ENCODE measurements around the gene CHTOP.

Gene CHTOP

DNA sequence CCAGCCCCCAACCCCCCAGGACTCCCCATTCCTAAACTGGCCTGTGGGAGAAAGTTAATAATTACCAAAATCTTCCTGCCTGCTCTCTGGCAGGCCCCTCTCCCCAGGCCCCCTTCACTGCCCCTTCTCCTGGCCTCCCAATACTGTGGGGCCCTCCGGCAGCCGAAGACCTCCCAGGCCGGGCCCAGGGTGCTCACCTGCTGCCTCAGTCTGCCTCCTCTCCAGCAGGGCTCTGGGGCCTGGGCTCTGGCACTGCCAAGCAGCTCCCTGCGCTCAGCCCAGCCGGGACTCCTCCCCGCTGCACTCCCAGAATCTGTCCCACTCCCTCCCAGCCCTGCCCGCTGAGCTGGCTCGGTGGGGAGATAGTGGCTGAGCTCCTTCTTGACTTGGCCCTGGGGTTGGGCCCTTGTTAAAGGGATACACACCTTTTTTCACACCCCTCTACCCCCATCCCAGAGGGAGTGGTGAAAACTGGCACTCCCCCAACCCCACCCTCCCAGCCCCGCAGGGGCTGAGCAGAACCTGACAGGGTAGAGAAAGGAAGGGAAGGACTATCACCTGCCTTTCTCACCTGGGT, 21.0 kb upstream of the CHTOP start, which contains the start of gene S100A16:
Gene S100A16, minus strand, starts transcription at position 383 of the 577 bp plus-strand sequence. CDS start 4,986 bp downstream, outside the sequence.
- DNase-seq (ENCODE audit: low read depth in 4 of 4, low spot score in 1 of 4): no peak

DNA sequence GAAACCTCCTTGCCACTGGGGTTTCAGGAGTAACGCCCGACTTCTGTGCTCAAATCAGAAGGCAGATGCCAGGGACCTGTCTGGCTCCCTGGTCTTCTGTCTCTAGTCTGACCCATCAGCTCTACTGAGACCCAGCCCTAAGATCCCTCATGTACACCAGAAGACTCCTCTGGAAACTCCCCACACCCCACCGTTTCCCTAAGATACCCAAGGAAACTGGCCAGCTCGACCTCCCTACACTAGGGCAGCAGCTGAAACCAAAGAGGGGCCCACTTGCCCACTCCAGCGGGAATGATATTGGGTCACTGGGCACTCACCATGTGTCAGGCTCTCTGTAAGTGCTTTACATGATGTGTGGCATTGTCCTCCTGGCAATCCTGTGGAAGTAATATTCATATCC, 20.5 kb upstream of the CHTOP start:
- no peak for DNase-seq (ENCODE audit: low read depth in 4 of 4, low spot score in 1 of 4)

DNA sequence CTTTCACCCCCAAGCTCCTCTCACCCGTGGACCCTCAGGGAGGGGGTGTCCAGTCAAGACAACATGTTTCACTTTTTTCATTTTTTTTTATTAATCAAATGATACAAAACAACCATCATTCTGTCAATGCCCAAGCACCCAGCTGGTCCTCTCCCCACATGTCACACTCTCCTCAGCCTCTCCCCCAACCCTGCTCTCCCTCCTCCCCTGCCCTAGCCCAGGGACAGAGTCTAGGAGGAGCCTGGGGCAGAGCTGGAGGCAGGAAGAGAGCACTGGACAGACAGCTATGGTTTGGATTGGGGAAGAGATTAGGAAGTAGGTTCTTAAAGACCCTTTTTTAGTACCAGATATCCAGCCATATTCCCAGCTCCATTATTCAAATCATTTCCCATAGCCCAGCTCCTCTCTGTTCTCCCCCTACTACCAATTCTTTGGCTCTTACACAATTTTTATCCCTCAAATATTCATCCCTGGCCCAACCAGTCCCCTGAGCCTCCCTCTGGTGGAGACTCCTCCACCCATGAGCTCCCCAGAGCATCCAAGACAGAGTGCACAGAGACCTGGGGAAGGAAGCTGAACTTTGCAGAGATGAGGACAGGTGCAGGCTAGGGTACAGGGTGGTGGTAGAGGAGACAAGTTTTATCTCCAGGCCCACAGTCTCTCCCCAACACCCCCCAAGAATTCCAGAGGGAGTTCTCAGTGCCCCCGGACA, 19.5 kb upstream of the CHTOP start:
- DNase-seq (ENCODE audit: low read depth in 4 of 4, low spot score in 1 of 4): no peak

DNA sequence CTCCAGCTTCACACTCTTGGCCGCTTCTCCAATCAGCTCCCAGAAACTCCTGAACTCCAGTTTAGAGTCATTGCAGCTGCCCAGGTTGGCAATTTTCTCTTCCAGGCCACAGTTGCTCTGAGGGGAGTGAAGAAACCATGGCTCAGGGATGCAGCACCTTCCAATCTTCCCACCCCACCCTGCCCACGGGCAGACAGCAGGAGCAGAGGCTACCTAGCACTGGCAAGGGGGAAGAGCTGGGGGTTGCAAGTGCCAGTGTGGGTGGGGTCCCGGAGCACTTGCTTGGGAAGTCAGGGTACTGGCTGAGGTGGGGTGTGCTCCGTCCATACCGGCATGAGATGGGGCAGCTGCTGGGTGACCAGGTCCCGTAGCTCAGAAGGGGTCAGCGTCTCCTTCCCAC, 19.0 kb upstream of the CHTOP start:
- DNase-seq (ENCODE audit: low read depth in 4 of 4, low spot score in 1 of 4): no peak

DNA sequence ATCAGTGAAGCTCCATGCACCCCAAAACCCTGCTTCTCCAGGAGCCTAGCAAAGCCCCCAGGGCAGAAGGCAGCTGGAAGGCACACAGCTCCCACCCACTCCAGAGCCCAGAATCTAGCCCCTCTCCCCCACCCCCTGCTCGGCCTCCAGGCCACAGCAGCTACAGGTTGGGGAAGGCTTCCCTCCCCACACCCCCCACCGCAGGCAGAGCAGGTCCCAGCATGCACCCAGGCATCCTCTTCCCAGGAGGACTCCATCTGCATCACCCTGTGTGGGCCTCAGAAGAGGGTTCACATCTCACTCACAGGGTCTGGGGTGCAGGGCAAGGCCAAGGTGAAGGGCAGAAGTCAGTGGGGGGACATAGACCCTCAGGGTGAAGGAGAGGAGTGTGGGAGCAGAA, 18.5 kb upstream of the CHTOP start:
- no peak for DNase-seq (ENCODE audit: low read depth in 4 of 4, low spot score in 1 of 4)

DNA sequence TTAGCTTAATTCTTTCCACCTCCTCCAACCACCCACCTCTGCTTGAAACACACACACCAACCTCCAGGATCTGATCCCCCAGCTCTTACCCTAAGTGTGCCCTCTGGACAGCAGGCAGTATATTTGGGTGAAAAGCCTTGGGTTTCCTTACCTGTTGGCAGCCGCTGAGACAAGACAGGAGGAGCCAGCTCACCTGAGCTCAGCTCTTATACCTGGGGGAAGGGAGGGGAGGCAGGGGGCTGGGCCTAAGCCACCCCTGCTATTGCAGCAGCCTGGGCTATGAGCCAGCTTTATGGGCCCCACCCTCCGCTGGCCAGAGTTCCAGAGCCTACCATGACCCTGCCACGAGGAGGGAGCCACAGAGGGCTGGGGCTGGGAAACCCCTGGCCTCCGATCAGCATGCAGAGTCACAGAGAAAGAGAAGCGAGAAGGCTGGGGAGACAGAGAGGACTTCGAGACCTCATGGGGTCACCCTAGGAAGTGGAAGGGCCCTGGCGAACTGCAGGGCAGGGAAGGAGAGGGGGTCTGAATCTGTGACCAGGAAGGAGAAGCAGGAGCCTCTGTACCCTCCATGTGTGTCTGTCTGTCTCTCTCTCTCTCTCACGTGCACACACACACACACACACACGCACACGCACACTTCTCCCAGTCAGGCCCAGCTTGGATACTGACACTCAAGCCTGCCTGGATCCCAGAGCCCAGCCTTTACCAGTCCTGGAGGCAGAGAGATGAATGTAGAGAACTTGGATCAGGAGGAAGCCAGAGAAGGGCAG, 17.5 kb upstream of the CHTOP start, which contains the start of gene S100A14:
Gene S100A14, minus strand, starts transcription at position 182 of the 773 bp plus-strand sequence. CDS start 467 bp downstream, outside the sequence.
- no peak for DNase-seq (ENCODE audit: low read depth in 4 of 4, low spot score in 1 of 4)

DNA sequence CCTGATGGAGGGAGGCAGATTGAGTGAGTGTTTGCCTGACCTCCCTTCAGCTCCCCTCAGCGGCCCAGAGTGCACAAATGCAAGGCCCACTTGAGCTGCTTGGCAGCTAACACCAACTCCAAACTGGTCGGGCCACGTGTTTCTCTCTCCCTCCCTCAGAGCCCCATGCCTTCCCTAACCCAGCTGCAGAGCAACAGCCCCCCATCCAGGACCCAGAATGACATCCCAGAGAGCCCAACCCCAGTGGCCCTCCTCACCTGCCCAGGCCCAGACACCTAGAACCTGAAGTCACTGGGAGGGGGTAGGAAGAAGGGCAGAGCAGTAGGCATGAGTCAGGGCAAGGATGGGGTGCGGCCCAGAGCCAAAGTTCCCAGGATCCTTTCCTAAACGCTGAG, 17.0 kb upstream of the CHTOP start:
- DNase-seq (ENCODE audit: low read depth in 4 of 4, low spot score in 1 of 4): no peak

DNA sequence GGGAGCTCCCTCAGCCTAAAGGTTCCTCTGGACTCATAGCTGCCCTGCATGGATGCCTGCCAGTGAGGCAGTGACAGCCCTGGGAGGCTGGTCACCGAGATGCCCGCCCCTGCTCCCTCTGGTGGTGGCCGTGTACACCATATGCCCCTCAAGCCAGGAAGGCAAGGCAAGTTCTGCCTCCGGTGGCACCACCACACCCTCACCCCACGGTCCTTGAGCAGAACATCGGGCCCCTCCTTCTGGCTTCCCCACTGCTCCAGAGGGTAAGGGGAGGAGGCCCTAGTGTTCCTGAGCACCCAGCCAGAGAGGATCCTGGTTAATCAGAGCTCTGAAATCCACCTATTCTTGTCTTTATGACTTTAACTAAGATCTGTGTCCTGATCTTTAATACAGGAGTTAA, 16.2 kb upstream of the CHTOP start:
- peak in 2 of 4 experiments; percentile 13 to 59 for DNase-seq (ENCODE audit: low read depth in 4 of 4, low spot score in 1 of 4)

DNA sequence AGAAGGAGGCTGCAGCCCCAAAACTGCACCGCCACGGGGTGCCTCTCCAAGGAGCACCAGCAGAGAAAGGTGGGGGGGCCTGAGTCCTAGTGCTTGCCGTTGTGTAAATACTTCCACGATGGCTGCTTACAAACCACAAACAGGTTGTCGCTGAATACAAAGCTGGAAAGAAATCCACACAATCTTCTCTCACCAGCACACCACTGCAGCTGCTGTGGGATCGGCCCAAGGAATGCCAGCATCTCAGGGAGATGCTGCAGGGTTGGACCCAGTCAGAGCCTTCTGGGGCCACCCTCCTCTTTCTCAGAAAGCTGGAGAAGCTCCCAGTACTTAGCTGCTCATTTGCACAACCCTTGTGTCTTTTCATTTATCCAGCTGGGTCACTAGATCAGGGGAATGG, 14.7 kb upstream of the CHTOP start:
- DNase-seq (ENCODE audit: low read depth in 4 of 4, low spot score in 1 of 4): no peak

DNA sequence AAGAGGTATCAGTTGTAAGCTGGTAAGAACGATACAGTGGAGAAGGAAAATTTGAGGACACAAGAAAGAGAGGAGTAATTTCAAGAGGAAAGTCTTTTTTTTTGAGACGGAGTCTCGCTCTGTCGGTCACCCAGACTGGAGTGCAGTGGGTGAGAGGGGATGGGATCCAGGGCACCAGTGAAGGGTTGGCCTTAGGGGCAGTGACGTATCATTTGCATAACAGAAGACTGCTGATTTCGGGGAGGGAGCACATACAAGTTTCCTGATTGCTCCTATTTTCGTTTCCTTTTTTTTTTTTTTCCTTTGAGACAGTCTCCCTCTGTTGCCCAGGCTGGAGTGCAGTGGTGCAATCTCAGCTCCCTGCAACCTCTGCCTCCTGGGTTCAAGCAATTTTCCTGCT, 10.8 kb upstream of the CHTOP start:
- DNase-seq (ENCODE audit: low read depth in 4 of 4, low spot score in 1 of 4): no peak

DNA sequence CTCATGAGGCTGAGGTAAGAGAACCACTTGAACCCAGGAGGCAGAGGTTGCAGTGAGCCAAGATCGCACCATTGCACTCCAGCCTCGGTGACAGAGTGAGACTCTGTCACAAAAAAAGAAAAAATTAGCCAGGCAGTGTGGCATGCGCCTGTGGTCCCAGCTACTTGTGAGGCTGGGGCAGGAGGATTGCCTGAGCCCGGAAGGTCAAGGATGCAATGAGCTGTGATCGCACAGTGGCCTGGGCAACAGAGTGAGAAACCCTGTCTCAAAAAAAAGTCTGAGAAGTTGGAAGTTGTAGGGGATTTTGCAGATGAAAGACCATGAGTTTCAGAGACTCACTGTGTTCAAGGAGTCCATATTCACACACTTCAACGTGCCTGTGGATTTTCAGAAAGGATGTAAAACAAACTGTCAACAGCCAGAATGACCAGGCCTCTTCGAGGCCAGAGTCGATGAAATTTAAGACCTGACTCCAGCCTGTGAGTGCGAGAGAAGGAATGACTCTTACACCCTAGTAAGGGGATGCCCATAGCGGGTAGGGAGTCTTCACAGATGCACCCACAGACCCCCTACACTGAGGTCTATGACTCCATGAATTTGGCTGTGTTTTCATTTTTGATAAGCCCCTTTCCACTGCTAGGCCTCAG, 8.8 kb upstream of the CHTOP start:
- DNase-seq (ENCODE audit: low read depth in 4 of 4, low spot score in 1 of 4): no peak

DNA sequence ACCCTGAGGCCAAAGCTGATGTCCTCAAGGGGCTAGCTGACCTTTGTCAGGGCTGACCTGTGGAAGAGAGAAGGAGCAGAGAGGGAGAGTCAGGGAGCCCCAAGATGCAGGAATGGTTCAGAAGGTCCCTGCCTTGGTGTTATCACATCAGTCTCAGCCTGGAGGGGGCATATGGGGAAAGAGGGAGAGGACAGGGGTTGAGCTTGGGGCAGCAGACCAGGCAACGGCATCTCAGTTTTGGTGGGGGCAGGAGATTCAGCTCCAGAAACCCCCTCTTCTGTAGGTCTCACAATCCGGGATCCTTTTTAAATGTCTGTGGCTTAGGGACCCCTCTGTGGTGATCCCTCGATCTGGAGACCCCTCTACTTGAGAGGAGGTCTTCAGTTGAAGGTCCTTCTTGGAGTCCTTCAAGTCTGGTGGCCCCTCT, 7.4 kb upstream of the CHTOP start:
- DNase-seq (ENCODE audit: low read depth in 4 of 4, low spot score in 1 of 4): no peak

DNA sequence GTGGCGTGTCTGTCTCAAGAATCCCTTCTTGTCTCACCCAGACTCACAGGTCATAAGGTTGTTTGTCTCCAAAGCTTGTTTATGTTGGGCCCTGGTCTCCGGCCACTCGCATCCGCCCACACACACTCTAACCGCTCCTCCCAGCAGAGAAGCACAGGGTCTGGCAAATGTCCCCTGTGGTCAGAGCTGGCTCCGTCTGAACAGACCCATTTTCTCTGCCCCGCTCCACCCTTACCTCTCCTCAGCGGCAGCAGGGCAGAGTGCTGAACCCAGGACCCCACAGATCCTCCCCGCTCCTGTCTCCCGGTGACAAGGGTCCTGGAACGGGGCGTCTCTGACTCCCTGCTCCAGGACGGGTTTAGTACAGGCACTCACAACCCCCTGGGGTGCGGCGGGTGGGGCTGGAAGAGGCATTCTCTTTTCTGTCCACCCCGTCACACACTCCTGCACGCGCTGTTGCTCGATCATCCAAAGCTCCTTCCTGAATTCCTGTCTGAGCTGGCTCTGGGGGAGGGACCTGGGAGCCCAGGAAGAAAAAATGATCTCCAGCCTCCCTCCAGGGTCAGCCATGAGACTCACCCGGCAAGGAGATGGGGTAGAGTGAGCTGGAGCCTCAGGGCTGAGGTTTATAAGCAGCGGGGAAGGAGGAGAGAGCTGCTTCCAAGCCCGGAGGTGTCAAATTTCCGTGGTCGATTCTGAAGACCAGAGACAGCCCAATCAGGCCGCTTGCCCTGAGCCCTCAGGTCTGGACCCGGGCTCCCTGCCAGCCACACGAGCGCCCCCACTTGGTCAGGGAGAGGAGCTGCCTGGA, 6.8 kb upstream of the CHTOP start, which contains the start of gene S100A13:
Gene S100A13, minus strand, starts transcription at position 602 of the 811 bp plus-strand sequence. CDS start 1,033 bp downstream, outside the sequence.
- no peak for DNase-seq (ENCODE audit: low read depth in 4 of 4, low spot score in 1 of 4)

DNA sequence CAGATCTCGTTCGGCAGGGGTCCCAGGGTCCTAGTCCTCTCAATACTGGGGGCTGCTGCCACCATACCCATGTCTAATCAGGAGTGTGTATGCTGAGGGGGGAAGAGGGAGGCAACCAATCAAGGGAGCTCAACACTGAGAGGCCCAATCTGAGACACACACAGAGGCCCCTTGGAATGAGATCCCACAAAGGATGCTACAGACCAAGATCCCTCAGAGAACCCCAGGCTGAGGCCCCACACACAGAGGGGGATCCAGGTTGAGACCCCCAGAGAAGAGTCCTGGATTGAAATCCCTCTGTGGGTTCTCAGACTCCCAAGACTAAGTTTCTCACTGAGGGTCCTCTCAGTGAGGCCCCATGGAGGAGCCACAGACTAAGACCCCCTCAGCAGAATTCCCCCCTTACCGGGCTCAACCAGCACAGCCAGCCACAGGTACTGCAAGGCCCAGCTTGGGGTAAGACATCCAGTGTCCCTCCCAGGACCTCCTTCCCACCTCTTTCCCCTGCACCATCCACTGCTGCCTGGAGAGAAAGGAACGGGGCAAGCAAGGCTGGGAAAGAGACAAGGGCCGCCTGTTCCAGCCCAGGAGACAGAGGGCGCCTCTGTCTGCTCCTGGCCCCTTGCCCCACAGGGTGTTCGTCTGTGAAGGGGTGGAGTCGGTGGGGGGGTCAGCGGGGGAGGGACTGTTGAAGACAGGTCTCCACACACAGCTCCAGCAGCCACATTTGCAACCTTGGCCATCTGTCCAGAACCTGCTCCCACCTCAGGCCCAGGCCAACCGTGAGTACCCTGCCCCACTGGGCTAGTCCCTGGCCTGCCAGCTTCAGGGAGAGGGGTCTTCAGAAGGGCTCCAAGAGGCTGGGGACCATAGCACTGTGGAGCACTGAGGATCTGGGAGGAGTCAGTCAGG, 5.9 kb upstream of the CHTOP start, which contains the start of gene S100A1:
Gene S100A1, plus strand, starts transcription at position 720 of the 912 bp plus-strand sequence. CDS start 2,088 bp downstream, outside the sequence.
- no peak for DNase-seq (ENCODE audit: low read depth in 4 of 4, low spot score in 1 of 4)

DNA sequence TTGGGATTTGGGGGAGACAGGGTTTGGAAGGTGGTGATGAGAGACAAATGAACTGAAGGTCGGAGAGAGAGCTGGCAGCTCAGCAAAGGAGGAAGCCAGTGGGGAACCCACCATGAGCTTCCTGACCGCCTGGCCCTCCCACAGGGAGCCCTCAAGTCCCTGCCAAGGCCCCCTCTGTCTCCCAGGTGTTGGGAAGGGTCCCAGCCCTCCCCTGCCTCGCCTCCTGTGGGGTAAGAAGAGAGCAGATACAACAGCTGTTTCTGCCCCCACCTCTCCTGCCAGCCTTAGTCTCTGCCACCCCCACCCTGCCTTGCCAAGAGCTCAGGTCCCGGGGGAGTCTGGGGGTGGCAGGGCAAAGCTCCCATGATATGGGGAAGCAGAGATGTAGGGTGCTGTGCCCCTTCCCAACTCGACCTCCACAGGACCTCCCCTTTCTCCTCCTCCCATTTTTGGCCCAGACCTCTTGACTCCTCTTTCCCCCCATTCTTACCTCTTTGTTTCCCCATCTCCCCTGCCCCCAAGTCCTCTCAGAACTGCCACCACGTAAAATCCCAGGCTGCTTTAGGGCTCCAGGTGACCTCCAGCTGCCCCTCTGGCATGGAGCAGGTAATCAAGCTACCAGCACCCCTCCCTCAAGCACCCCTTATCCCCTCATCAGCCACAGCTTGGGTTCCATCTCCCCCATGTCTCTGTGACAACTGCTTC, 5.1 kb upstream of the CHTOP start:
- DNase-seq (ENCODE audit: low read depth in 4 of 4, low spot score in 1 of 4): no peak

DNA sequence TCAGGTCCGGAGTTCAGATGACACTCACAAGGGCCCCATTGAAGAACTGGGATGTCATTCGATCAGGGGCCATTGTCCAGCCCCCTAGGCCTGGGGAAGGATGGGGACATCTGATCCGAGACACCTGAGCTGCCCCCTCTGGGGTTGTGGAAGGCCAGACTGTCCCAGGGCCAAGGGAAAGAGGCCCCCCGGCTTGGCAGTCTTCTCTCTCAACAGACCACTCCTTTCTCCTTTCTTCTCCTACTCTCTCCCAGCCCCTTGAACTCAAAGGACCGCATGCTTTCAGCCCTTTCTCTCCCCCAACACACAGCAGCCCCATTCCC, 4.6 kb upstream of the CHTOP start:
- no peak for DNase-seq (ENCODE audit: low read depth in 4 of 4, low spot score in 1 of 4)

DNA sequence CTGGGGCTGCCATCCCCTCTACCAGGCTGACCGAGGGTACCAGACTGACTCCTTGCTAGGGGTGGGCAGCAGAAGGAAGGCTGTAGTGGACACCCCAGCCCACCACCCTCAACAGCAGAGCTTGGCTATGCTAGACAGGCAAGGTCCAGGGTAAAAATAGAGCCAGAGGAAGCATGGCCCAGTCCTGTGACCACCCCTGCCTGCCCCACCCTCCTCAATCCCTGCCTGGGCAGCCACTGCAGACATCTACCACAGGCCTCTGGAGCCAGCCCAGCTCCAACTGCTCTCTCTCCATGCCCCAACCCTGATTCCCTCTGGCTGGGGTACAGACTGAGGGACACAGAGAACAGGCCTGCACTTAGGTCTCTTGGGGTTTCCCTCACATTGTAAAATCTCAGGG, 3.9 kb upstream of the CHTOP start:
- no peak for DNase-seq (ENCODE audit: low read depth in 4 of 4, low spot score in 1 of 4)

DNA sequence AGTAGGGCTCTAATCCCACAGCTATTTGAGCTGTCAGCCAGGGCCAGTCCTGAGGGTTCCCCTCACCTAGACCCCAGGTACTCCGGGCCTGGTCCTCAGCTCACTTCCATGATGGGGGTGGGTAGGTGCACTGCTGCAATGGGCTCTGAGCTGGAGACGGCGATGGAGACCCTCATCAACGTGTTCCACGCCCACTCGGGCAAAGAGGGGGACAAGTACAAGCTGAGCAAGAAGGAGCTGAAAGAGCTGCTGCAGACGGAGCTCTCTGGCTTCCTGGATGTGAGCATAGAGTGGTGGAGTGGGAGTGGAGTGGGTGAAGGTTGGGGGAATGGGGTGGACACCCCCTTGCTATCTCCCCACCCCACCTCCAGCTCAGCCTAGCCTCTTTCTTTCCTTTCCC, 3.5 kb upstream of the CHTOP start:
- no peak for DNase-seq (ENCODE audit: low read depth in 4 of 4, low spot score in 1 of 4)
